HG02588 (cell line): Measurements from ENCODE around the gene NEU2.
"Not testable (repeated sequence)": the region's sequence is repeated elsewhere in the genome, so short reads cannot be mapped to it uniquely, and the experiment has no call there.

Experiments
- ATAC-seq: cut with Tn5 transposase; IDR thresholded peaks from one replicate; pipeline ENCODE4 v1.9.1; 2021; ENCODE audit warnings: mild to moderate bottlenecking, moderate library complexity; ENCODE audit not compliant: unreplicated experiment

Gene NEU2

DNA sequence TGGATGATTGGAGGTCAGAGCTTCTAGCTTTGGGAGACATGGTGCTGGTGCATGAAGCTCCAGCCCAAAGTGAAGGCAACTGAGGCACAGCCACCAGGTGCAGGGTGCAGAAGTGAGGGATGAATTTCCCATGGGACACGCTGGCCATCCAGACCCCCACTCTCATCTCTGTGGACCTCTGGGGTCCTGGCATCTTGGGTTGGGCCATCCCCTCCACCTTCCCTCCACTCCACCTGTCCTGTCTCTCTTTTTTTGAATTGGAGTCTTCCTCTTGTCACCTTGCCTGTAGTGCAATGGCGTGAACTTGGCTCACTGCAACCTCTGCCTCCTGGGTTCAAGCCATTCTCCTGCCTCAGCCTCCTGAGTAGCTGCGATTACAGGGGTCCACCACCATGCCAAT is 22.8 kb upstream of the NEU2 start:
- no peak for ATAC-seq

- no peak for ATAC-seq
These were observed 21.8 kb upstream of the NEU2 start for GRCh38 chr2:233010569-233011267.

DNA sequence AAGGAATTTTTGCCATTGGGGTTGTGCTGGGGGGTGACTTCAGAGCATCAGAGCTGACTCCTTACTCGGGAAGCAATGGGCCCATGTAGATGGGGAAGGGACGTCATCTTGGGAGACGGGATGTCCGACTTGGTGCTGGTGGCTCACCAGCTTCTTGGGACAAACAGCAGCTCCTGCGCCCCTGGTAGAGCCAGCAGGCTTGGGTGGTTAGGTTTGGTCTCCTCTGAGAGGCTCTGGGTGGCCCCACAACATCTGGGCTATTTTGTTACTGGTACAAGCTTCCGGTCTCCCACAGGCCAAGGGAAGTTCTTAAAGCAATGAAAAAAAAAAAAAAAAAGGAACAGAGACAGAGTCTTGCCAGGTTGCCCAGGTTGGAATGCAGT is 21.2 kb upstream of the NEU2 start:
- ATAC-seq = no peak

- ATAC-seq = no peak
These were observed 20.8 kb upstream of the NEU2 start for GRCh38 chr2:233011702-233012131.

DNA sequence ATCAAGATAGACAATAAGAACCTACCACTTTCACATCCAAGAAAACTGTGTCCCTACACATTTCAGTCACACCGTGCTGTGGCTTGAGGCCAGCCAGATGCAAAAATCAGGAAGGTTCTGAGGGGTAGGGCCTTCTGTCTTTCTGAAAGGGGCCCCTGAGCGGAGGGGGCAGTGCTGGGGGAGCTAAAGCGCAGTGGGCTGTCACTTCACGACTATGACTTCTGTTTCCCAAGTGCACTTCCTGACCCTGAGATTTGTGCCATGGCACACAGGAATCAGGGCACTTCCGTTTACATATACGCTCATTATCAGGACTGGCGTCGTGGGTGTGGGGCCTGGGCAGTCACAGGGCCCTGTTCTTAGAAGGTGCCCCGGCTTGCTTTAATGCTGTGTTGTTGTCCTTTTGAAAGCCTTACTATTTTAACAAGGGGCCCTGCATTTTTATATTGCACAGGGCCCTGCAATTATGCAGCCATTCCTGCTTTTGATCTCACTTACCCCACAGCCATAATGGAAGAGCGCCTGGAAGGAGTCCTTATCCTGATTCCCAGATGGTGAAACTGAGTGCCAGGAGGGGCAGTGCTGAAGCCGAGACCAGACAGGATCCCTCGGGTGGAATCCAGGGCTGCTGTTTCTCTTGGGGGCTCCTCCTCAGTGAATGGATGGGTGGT is 20.0 kb upstream of the NEU2 start:
- ATAC-seq = no peak

DNA sequence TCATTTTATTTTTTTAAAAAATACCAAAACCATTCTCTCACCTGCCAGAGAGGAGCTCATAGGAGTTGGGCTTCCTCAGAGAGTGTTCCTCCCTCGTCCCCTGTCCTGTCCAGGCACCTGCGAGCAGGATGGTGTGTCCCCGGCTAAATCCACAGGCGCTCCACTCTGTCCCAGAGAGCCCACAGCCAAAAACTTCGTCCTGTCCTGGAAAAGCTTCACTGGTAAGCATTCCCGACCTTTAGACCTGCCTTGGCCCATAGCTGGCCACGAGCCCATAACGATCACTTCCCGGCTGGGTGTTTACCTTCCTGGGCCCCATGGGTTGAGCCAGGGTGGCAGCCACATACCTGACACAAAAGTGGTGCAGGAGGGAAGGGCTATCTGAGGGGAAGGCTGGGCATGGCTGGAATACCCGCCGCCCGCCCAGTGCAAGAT is 19.4 kb upstream of the NEU2 start, which contains the start of gene NGEF:
TSS of gene NGEF (minus strand) at position 230 of the 435 bp plus-strand sequence. CDS start 38,366 bp downstream, outside the sequence.
- ATAC-seq = no peak

- ATAC-seq = no peak
These were observed 18.8 kb upstream of the NEU2 start for GRCh38 chr2:233013650-233014049.

- ATAC-seq = no peak
These were observed 17.3 kb upstream of the NEU2 start for GRCh38 chr2:233015019-233015645.

GRCh38 chr2:233017947-233018346 is 14.5 kb upstream of the NEU2 start:
- no peak for ATAC-seq

GRCh38 chr2:233019610-233020009 is 12.9 kb upstream of the NEU2 start:
- ATAC-seq = not testable (repeated sequence)

DNA sequence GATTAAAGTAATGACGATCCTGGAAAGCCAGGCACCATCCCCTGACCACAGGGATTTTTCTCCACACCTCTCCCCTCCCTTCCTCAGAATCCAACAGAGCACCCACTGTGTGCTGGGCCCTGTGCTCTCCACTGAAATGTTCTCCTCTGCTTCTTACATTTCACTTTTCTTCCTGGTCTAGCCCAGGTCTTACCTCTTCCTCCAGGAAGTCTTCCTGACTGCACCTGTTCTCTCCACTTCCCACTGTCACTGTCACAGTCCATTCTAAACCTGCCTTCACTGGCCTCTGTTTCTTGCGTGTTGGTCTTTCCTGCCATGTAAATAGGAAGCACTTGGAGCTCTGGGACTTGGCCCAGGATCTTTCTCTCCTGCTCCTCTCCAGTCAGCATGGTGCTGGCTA is 12.0 kb upstream of the NEU2 start:
- no peak for ATAC-seq

DNA sequence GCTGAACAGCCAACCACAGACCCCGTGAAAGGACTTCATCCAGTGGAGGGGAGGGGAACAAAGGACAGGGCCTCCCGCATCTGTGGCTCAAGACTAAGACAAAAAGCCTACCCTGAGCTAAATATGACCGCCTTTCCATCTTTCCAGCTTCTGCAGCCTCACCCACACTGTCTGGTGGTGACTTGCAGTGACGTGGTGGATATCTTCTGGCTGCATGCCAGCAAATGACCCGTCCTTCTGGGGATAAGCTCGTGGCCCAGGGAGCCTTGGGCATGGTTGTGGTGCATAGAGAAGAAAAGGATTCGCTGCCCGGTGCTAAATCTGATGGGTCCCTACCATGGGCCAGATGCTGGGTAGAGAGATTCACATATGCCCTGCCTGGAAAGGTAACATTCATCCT is 10.7 kb upstream of the NEU2 start:
- no peak for ATAC-seq

- ATAC-seq = no peak
These were observed 9.9 kb upstream of the NEU2 start for GRCh38 chr2:233022561-233022960.

DNA sequence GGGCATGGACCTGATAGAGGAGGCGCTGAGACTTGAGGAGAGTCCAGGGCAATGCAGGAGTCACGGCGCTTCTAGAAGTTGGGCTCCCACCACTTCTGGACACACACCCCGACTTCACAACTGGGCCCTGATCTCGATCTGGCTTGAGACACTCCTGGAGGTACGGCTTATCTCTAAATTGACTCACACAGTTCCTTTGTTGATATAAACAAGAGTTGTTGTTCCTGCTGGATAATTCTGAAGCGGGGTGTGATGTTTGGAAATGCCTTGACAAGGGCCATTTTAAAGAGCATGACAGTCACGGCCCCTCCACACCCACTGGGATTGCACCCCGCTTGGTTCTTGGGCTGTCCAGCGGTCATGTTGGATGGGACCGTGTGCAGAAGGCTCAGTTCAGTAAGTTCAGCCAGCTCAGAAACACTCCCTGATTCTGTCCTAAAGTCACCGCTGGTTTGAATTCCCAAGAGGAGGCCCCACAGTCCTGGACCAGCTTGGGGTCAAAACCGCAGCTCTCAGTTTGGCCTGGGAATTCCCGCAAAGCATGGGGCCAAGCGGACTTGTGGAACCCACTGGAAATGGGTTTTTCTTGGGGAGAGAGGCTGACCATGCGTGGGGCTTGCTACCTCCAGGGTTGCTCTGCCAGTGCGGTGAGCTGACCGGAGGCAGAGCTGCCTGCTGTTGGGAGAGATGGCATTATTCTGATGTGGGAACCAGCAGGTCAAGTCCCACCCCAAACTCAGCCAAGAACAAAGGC is 9.3 kb upstream of the NEU2 start:
- ATAC-seq = no peak

- no peak for ATAC-seq
These were observed 8.6 kb upstream of the NEU2 start for GRCh38 chr2:233023761-233024410.

DNA sequence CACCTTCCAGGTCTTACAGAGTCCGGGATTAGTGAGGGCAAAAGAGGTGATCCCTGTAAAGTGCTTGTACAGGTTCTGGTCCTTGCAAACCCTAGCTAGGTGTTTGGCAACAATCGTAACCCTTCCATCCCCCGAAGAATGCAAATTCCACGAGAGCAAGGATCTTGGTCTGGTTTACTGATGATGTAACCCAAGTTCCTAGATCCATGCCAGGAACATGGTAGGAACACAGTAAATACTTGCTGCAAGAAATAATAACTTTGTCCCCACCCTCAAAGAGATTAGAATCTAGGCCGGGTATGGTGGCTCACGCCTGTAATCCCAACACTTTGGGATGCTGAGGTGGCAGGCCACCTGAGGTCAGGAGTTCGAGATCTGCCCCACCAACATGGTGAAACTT is 6.8 kb upstream of the NEU2 start:
- ATAC-seq = no peak

DNA sequence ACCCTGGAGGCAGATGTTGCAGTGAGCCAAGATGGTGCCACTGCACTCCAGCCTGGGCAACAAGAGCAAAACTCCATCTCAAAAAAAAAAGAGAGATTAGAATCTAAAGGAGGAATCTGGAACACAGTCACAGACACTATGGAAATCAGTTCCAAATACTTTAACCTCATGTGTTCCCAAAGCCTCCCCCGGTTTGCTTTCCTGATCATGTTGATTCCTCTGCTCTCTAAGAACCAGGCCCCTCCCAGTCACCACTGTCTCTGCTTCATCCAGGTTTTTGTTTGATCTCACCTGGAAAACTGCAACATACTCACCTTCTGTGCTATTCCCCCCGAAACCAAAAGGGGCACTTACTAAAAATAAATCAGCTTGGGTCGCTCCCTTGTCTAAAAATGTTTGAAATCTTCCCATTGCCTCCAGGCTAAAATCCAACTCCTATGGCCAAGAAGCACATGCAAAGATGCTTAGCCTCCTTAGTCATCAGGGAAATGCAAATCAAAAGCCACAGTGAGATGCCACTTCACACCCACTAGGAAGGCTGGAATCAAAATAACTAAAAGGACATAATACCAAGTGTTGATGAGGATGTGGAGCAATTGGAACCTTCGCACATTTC is 6.2 kb upstream of the NEU2 start:
- ATAC-seq = no peak

- ATAC-seq = no peak
These were observed 3.2 kb upstream of the NEU2 start for GRCh38 chr2:233029321-233029720.

- no peak for ATAC-seq
These were observed 644 bp upstream of the NEU2 start for GRCh38 chr2:233031556-233032500.
